GM21786 (cell line): ENCODE data around the gene CSF2RB.

Experiments
- ATAC-seq: cut with Tn5 transposase; IDR thresholded peaks from one replicate; pipeline ENCODE4 v1.9.1; 2021; ENCODE audit not compliant: unreplicated experiment

Gene CSF2RB

GRCh38 chr22:36887162-36887561 is 26.3 kb upstream of the CSF2RB start:
- ATAC-seq: no peak

GRCh38 chr22:36891646-36892045 is 21.8 kb upstream of the CSF2RB start:
- ATAC-seq: no peak

DNA sequence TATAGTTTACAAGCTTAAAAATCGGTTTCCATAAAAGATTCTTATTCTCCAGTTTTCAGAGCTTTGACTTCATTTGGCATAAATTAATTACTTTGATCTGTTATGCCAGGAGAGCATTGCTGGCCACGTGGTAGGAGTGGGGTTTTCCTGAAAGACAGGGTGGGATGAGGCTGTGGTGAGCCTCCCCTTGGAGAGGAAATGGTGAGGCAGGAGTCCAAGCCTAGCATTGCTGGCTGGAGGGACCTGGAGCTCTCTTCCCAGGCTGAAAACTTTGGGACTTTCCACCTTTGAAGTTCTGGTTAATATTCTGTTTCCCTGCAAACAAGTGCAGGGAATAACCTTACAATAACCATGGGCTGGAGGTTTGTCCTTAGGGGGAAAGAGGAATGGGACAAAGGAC is 21.1 kb upstream of the CSF2RB start:
- ATAC-seq: no peak

- no peak for ATAC-seq
These were observed 20.2 kb upstream of the CSF2RB start for GRCh38 chr22:36893262-36893661.

DNA sequence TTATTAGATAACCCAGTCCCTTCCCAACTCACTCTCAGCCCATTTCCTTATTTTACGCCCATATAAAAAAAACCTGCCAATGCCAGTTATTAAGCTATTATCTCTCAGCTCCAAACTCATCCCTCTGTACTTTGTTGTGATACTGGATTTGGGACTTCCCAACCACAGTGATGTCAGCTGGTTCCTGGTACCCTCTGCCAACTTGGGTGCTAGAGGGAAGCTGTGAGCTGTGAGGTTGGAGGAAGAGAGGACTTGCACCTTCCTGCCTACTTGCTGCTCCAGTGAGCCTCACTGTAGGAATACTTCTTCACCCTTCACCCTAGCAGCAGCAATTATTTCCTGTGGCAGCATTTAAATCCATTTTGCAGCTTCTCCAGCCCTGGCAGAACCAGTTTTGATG is 19.2 kb upstream of the CSF2RB start:
- ATAC-seq: no peak

DNA sequence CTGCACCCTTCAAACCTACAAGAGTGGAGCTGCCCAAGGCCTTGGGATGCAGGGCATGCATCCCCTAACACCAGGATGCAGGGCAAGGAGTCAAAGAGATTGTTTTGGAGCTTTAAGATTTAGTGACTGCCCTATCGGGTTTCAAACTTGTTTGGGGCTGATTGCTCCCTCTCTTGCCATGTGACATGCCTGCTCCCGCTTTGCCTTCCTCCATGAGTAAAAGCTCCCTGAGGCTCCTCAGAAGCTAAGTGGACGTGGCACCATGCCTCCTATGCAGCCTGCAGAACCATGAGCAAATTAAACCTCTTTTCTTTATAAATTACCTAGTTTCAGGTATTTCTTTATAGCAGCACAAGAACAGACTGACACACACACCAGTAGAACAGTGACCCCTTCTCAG is 15.8 kb upstream of the CSF2RB start:
- ATAC-seq: no peak

GRCh38 chr22:36898690-36899089 is 14.7 kb upstream of the CSF2RB start:
- no peak for ATAC-seq

GRCh38 chr22:36899498-36899897 is 13.9 kb upstream of the CSF2RB start:
- no peak for ATAC-seq

DNA sequence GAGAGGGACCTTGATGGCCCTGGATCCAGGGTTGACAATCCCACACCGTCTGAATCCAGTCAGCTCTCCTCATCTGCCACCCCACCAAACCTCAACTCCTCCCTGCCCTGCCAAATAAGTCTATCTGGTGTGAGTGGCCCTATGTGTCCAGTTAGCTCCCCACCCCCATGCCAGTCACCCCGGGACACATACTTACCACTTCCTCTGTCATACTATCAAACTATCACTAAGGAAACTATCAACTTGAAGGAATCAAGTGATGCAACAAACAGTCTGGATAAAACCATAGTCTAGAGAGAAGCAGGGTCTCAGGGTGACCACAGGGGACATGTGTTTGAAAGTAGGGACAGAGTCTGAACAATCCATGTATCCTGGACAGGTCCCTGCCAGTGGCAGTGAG is 13.2 kb upstream of the CSF2RB start:
- ATAC-seq: no peak

GRCh38 chr22:36900880-36901279 is 12.5 kb upstream of the CSF2RB start:
- no peak for ATAC-seq

- ATAC-seq: peak; percentile 59
These were observed 11.9 kb upstream of the CSF2RB start for GRCh38 chr22:36901411-36902142.

DNA sequence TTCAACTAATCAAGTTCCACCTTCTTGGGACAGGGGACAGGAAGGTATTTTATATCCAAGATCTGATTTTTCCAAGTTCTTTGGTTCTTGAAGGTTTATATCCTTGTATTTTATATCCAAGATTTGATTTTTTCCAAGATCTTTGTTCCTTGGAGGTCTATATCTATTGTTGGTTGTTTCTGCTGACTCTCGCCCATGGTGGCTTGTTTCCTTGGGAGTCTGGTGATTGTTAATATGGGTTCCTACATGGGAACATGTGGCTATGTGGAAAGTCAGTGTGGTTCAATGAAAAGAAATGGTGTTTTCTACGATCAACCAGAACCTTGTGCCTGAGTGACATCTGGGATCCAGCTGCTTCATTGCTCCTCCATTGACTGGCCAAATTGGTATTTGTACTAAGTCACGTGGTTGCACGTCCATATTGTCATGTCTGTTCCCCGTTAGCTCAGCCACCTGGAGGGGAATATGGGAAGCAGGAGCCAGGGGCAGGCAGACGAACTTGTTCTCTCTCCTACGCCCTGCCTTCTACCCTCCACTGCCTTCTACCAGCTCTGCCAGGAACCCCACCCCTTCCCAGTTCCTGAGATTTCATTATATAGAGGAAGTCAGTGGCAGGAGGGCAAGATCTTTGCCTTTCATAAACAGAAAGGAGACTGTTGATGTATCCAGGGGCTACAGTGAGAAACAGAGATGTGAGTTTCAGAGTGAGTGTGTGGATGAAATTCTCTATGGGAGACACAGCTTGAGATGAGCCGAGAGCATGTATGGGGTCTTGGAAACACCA is 11.1 kb upstream of the CSF2RB start:
- no peak for ATAC-seq

DNA sequence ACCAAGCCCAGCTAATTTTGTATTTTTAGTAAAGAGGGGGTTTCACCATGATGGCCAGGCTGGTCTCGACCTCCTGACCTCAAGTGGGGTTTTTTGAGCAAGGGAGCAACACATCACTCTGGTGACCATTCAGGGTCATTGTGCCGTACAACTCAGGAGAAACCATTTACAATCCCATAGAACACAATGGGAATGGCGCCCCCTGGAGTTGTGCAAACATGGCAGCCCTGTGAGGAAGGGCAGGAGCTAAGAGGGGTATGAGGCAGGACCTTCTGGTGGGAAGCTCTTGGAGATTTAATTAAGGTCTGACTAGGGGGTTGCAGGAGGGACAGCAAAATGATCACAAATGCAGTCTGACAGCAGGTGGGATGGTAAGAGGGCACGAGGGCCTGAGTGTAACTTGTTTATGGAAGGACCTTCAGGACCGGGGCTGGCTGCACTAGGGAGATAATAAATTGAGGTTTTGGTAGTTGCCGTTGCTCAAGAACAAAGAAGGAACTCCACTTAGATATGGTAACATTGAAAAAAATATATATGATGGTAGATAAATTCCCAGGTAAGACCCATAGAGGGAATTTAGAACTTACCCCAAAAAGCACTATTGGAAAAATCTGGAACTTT is 9.1 kb upstream of the CSF2RB start:
- ATAC-seq: no peak

GRCh38 chr22:36907253-36908195 is 5.9 kb upstream of the CSF2RB start:
- no peak for ATAC-seq

DNA sequence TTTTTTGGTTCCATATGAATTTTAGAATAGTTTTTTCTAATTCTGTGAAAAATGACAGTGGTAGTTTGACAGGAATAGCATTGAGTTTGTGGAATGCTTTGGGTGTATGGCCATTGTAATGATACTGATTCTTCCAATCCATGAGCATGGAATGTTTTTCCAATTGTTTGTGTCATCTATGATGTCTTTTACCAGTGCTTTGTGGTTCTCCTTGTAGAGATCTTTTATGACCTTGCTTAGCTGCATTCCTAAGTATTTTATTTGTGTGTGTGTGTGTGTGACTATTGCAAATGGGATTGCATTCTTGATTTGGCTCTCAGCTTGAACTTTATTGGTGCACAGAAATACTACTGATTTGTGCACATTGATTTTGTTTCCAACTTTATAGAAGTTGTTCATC is 3.0 kb upstream of the CSF2RB start:
- ATAC-seq: no peak

- ATAC-seq: no peak
These were observed 1.4 kb upstream of the CSF2RB start for GRCh38 chr22:36911887-36912661.

DNA sequence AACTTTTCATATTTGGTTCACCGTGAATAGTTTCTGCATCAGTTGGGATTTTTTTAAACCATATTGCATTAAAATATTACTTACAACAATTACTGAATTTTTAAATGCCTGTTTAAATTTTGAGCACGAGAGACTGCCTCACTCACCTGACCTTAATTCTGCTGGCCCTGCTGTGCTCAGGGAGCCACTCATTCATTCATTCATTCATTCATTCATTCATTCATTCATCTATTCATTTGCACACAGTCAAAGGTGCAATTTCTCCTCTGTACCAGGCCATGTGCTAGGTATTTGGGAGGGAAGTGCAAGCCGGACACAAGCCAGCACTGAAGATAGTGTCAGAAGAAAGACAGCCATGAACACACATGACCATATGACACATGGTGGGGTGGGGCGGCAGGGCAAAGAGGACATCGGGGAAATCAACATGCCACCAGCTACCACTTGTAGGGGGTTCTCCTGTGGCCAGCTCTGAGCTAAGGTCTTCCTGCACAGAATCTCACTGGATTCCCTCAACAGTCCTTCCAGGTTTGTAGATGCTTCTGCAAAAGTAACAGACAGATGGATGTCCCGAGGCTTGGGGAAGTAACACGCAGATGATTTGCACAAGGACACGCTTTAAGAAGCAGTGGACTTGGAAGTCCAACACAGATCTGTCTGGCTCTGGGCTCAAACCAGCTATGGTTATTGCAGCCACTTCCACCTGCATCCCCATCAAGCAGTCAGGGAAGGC is 568 bp upstream of the CSF2RB start:
- no peak for ATAC-seq

DNA sequence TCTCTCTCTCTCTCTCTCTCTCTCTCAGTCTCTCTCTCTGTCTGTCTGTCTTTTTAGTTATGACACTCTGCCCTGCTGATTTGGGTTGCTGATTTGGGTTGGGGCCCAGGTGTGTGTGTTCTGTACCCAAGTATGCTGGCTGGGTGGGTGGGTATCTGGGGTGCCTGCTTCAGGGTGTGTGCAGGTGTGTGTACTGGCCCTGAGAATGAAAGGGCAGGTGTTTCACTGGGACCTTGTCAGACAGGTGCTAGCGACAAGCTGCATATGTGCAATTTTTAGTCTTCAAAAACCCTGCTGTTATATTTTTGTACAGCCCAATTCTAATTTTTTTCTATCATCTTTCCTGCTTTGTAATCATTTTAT is 943 bp downstream of the CSF2RB start:
- ATAC-seq: no peak

- no peak for ATAC-seq
These were observed 2.6 kb downstream of the CSF2RB start for GRCh38 chr22:36916034-36916433.
